GM21367 (cell line): ENCODE data around the gene GPR15.
"Not testable (repeated sequence)": the region's sequence is repeated elsewhere in the genome, so short reads cannot be mapped to it uniquely, and the experiment has no call there.

Experiments used
- ATAC-seq: cut with Tn5 transposase; IDR thresholded peaks from one replicate; pipeline ENCODE4 v1.9.1; 2021; ENCODE audit not compliant: unreplicated experiment

Gene GPR15

GRCh38 chr3:98556164-98557130, 24.7 kb downstream of the GPR15 start:
- peak; percentile 76 for ATAC-seq

- ATAC-seq = no peak
These were observed 25.7 kb downstream of the GPR15 start for GRCh38 chr3:98557324-98558010.

DNA sequence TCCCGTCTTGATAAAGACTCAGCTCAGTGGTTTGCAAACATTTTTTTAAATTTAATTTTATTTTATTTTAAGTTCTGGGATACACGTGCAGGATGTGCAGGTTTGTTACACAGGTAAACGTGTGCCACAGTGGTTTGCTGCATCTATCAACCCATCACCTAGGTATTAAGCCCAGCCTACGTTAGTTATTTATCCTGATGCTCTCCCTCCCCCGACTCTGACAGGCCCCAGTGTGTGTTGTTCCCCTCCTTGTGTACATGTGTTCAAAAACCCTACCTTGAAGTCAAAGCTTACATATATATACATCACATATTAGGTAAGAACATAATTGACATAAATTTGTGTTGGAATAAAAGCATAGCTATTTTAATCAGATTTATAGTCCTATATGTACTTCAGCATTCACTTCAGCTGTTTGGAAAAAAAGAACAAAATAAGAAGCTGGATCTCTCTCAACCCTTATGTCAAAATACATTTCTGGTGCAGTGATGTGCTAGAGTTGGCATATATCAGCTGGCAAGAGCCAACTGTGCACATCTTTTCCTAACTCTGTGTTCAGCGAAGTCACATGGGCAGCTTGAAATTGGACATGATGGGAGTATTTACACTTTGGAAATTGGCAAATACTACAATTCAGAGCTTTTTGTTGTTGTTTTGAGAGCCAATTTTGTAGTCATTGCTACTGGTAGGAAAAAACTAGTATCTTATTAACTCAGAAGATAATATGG, 26.5 kb downstream of the GPR15 start:
- ATAC-seq = no peak

- ATAC-seq = not testable (repeated sequence)
These were observed 28.0 kb downstream of the GPR15 start for GRCh38 chr3:98559769-98560168.

GRCh38 chr3:98560911-98561310, 29.1 kb downstream of the GPR15 start:
- ATAC-seq = no peak

GRCh38 chr3:98561727-98562521, 30.1 kb downstream of the GPR15 start:
- ATAC-seq = no peak

DNA sequence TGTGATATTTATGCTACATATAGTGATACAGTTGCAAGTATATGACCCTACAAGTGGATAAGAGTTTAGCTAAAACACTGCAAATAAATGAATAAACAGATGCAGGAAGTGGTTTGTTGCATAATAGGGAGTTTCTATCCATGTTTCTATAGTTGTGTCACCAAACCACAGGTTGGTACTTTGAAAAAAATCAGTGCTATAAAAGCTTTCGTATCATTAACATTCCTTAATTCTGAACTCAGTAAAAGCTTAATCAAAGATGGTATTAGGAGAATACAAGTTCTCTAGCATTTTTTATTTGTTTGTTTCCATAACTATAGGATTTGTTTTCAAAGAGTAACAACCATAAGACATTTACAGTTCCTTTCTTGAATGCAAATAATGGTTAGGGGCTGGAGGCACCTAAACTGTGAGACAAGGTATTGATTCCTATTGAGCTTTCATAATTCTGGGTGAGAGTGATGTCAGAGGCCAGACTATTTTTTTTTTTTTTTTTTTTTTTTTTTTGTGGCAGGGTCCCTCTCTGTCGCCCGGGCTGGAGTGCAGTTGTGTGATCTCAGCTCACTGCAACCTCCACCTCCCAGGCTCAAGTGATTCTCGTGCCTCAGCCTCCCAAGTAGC, 32.0 kb downstream of the GPR15 start:
- peak; percentile 43 for ATAC-seq

- ATAC-seq = peak; percentile 13
These were observed 32.7 kb downstream of the GPR15 start for GRCh38 chr3:98564282-98565005.

DNA sequence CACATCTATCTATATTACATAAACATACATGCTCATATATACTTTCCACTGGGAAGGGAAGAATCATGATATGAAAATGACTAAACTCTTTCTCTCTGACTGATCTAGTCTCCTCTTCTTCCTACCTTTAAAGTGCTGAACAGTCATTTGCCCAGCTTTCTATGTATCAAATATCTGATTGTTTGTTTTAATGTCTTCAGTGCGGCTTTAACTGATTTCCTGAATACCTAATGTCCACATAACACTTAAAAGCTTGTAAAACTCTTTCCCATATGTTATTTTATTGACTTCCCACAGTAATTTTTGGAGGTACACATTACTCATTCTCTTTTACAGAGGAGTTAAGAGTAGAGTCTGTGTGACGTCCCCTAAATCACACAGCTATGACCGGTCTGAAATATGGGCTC, 33.5 kb downstream of the GPR15 start:
- no peak for ATAC-seq

- ATAC-seq = no peak
These were observed 34.1 kb downstream of the GPR15 start for GRCh38 chr3:98565843-98566242.

DNA sequence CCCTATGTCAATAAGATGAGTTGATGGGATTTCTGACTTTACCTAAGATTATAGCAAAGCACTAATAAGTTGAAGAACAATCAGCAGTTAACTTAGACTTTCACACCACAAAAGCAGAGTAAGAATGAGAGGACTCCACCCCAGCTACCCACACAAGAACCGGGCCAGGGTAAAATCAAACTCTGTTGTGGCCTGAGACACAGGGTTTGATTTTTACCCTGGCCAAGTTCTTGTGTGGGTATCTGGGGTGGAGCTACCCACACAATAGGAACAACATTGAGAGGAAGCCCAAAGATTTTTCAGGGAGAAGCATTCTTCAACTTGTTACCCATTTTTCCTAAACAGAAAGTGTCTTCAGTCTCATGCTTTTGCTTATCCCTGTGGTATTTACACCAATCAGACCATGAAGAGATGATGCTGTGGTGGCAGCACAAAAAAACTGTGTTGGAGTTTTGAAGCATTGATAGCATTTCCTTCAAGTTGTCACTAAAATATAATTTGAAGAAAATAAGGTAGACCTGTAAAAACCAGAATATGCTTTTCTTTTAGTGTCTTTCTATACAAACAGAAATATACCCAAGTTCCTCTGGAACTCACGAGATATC, 36.0 kb downstream of the GPR15 start:
- ATAC-seq = no peak

DNA sequence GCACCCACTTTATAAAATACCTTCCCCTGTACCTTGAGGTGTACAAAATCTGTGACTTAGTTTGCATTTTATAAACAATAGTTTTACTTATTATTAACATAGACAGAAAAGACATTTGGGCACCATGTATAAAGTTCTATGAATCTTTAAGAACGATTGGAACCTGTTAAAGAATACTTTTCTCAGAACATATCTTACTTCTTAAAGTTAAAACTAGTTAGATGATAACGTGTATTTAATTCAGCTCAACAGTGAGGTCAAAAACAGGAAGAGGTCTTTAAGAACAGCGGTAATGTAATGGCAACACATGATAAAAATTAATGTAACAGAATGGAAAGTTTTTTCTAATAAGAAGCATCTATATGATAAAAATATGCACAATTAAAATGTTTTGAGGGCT, 36.6 kb downstream of the GPR15 start:
- ATAC-seq = no peak

GRCh38 chr3:98573181-98573728, 41.5 kb downstream of the GPR15 start:
- peak; percentile 67 for ATAC-seq

- ATAC-seq = no peak
These were observed 42.4 kb downstream of the GPR15 start for GRCh38 chr3:98574132-98574531.

DNA sequence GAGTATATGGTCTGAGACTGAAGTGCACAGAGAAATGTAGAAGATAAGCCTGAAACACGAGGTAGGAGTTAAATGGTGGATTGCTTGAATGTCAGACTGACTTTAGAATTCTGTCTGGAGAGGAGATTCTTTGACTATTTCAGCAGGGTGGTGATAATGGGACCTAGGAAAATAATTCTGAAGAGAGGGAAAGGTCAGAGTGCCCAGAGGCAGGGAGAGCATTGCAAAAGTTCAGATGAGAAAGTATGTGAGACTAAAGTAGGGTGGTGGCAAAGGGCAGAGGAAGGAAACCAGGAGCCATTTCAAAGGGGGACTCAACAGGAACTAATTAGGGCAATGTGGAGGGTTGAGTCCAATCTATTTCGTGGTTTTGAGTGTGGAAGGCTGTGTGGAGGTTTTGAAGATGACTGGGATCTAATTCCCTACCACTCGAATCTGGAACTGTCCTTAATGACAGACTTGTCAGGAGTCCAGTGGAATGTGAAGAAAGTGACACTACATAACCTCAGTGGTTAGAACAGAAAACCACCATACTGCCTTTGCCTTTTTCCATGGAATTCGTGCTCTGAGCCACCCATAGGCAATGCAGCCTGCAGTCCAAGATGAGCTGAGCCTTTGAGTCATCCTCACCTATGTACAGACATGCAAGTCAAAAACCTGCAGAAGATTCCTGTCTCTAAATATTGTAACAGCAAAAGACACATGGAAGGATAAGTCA, 45.6 kb downstream of the GPR15 start:
- ATAC-seq = no peak

GRCh38 chr3:98580401-98581386, 48.9 kb downstream of the GPR15 start:
- ATAC-seq = no peak

- ATAC-seq = no peak
These were observed 49.7 kb downstream of the GPR15 start for GRCh38 chr3:98581474-98581873.
